Lower leg skin (tissue), 4 donors: Measurements from ENCODE around the gene VASH1. TPM values are rescaled to one million over a fixed set of nuclear protein-coding genes. Genes with fewer than 3 reads are reported as not detected.

ENCODE experiments used
- DNase-seq, 2 donors: peaks; one replicate each; pipeline ENCODE4 v3.0.0-alpha.2; 2019; ENCODE audit warnings: low spot score in 2 of 2
- H3K4me3 ChIP-seq: fragments of 200-600 bp; sonication (generic); 2 replicates; pipeline ENCODE4 v1.5.1; 2017; ENCODE audit warnings: mild to moderate bottlenecking, low read depth; ENCODE audit not compliant: poor library complexity, severe bottlenecking
- CTCF ChIP-seq, 3 donors: fragments of 450-650 bp; IDR thresholded peaks; one replicate each; pipeline ENCODE4 v1.5.1; 2016; ENCODE audit warnings: antibody characterized with exemption in 3 of 3, mild to moderate bottlenecking in 3 of 3, moderate library complexity in 2 of 3
- POLR2A ChIP-seq, 2 donors: fragments of 450-650 bp; IDR thresholded peaks; one replicate each; pipeline ENCODE4 v1.6.1; 2016 to 2017; ENCODE audit warnings: antibody characterized with exemption in 2 of 2, mild to moderate bottlenecking in 1 of 2, moderate library complexity in 1 of 2
- WGBS, 2 donors: methylation state at CpG; one replicate each; pipeline ENCODE4 v1.1.5; 2018; 5-methylcytosine and 5-hydroxymethylcytosine counted together
- intact Hi-C: fragments of 100-400 bp; cut with DNase I; formaldehyde crosslinking; loops from one replicate; pipeline ENCODE4 v1.15.0; 2023; ENCODE audit warnings: low total_unique reads
- total RNA-seq, 4 donors: library from RNA; depleted of rRNA; stranded (reverse); fragments of >200 nt; gene quantifications; one replicate each; pipeline ENCODE4 v1.1.0, GENCODE V29; 2016

Gene VASH1
- total RNA-seq, 4 donors from 2014 or later: 0.86 to 6.9 (median 1.3) TPM

- intact Hi-C loops: no loop called here
- no peak overlapping the region for H3K4me3 ChIP-seq
- TF ChIP-seq CTCF (IDR thresholded peaks at IDR 0.05): no peak
- no peak for TF ChIP-seq POLR2A (IDR thresholded peaks at IDR 0.05)
- 85% methylated on average over 22 of the region's 22 CpGs for WGBS, 2 donors
- DNase-seq: peak in 1 of 2 donors; percentile 81
Observed at GRCh38 chr14:76774821-76775694, 13.8 kb downstream of the VASH1 start.

- DNase-seq: peak in 1 of 2 donors; percentile 83
- intact Hi-C loops: no loop called here
- H3K4me3 ChIP-seq: no peak overlapping the region
- WGBS, 2 donors: 96 to 97% methylated on average over 54 of the region's 54 CpGs
- TF ChIP-seq POLR2A (IDR thresholded peaks at IDR 0.05): no peak
Observed at GRCh38 chr14:76775695-76776427, 14.6 kb downstream of the VASH1 start.

- no peak overlapping the region for H3K4me3 ChIP-seq
- WGBS, 2 donors: 82 to 84% methylated on average over 9 to 10 of the region's 10 CpGs
- peak in 1 of 2 donors; percentile 60 for DNase-seq
- no peak for TF ChIP-seq CTCF (IDR thresholded peaks at IDR 0.05)
- no peak for TF ChIP-seq POLR2A (IDR thresholded peaks at IDR 0.05)
- intact Hi-C loops: no loop called here
Observed at GRCh38 chr14:76776428-76777251, 15.4 kb downstream of the VASH1 start.

- no peak overlapping the region for H3K4me3 ChIP-seq
- WGBS, 2 donors: 73 to 85% methylated on average over 8 to 9 of the region's 9 CpGs
- peak in 1 of 2 donors; percentile 52 for DNase-seq
- TF ChIP-seq CTCF (IDR thresholded peaks at IDR 0.05) (no peak), POLR2A (IDR thresholded peaks at IDR 0.05) (no peak)
- intact Hi-C loops: no loop called here
Observed at GRCh38 chr14:76777721-76778120, 16.5 kb downstream of the VASH1 start.

GRCh38 chr14:76778546-76779215 lies 17.4 kb downstream of the VASH1 start:
- intact Hi-C loops: no loop called here
- peak in 1 of 2 donors; percentile 80 for DNase-seq
- no peak for TF ChIP-seq POLR2A (IDR thresholded peaks at IDR 0.05)
- TF ChIP-seq CTCF (IDR thresholded peaks at IDR 0.05): no peak
- no peak overlapping the region for H3K4me3 ChIP-seq
- 68 to 74% methylated on average over 16 of the region's 16 CpGs for WGBS, 2 donors
